Mammary epithelial cell (primary cell): ENCODE data around the gene TNFSF8.

ENCODE experiments used
- CTCF ChIP-seq, 2 donors: IDR thresholded peaks in 1 of 2; conservative IDR thresholded peaks in 1 of 2; 2 replicates each; pipeline ENCODE4 v1.5.1; 2011 to 2012; ENCODE audit warnings: inconsistent platforms in 2 of 2, low read length in 2 of 2, mild to moderate bottlenecking in 2 of 2, control low read depth in 1 of 2, low read depth in 1 of 2; ENCODE audit not compliant: insufficient read depth in 1 of 2; ENCODE audit errors: extremely low read depth in 1 of 2
- EZH2 ChIP-seq: IDR thresholded peaks from 2 replicates; pipeline ENCODE4 v1.6.1; 2012; ENCODE audit warnings: low read length, inconsistent platforms, borderline replicate concordance

GRCh38 chr9:114852050-114852594 lies 78.3 kb downstream of the TNFSF8 start:
- TF ChIP-seq CTCF (conservative IDR thresholded peaks at IDR 0.05 in 1 of 2, IDR thresholded peaks at IDR 0.05 in 1 of 2; ENCODE audit: extremely low read depth in 1 of 2, insufficient read depth in 1 of 2, low read depth in 1 of 2, low read length in 2 of 2), result no peak
- TF ChIP-seq EZH2, result no peak
